Astrocyte (in vitro differentiated cells and primary cell): ENCODE results near the gene INTS2. TPM values are rescaled to one million over a fixed set of nuclear protein-coding genes. Genes with fewer than 3 reads are reported as not detected.
A peak's percentile ranks its signal among the peaks of the same experiment; 100 is the strongest.

ENCODE experiments used
- DNase-seq: peaks from one replicate; pipeline ENCODE4 v3.0.0-alpha.2; 2010; ENCODE audit warnings: low read depth
- FAIRE-seq: peaks from 2 replicates; lab custom pipeline; 2011; peaks lifted over from hg19 to GRCh38; lab: Jason Lieb, UNC
- H2AFZ ChIP-seq: 2 replicates; pipeline ENCODE4 v1.6.0; 2012; ENCODE audit warnings: low read depth, low read length, inconsistent platforms
- H3K27ac ChIP-seq: 2 replicates; pipeline ENCODE4 v1.5.1; 2011; ENCODE audit warnings: low read depth, low read length, inconsistent platforms
- H3K27me3 ChIP-seq: 2 replicates; pipeline ENCODE4 v1.6.0; 2011; ENCODE audit warnings: low read length, inconsistent platforms; ENCODE audit not compliant: insufficient read depth
- H3K36me3 ChIP-seq: 2 replicates; pipeline ENCODE4 v1.5.1; 2011; ENCODE audit warnings: low read length, inconsistent platforms; ENCODE audit not compliant: insufficient read depth
- H3K4me1 ChIP-seq: 2 replicates; pipeline ENCODE4 v1.5.1; 2011; ENCODE audit warnings: low read length, inconsistent platforms; ENCODE audit not compliant: insufficient read depth
- H3K4me2 ChIP-seq: 2 replicates; pipeline ENCODE4 v1.6.0; 2012; ENCODE audit warnings: low read length, inconsistent platforms
- H3K4me3 ChIP-seq: 2 replicates; pipeline ENCODE4 v1.5.1; 2011; ENCODE audit warnings: low read depth, mild to moderate bottlenecking, low read length, inconsistent platforms; ENCODE audit not compliant: insufficient read depth
- H3K79me2 ChIP-seq: 2 replicates; pipeline ENCODE4 v1.6.0; 2012; ENCODE audit warnings: mild to moderate bottlenecking, low read length, inconsistent platforms; ENCODE audit not compliant: insufficient read depth
- H3K9ac ChIP-seq: 2 replicates; pipeline ENCODE4 v1.6.0; 2012; ENCODE audit warnings: mild to moderate bottlenecking, low read length, inconsistent platforms
- H3K9me3 ChIP-seq: 2 replicates; pipeline ENCODE4 v1.5.1; 2012; ENCODE audit warnings: low read depth, mild to moderate bottlenecking, low read length, inconsistent platforms; ENCODE audit not compliant: insufficient read depth
- H4K20me1 ChIP-seq: 2 replicates; pipeline ENCODE4 v1.6.0; 2012; ENCODE audit warnings: low read length, inconsistent platforms; ENCODE audit not compliant: insufficient read depth
- H3K27ac Mint-ChIP-seq: one replicate; pipeline ENCODE4 v1.8.0; 2021; ENCODE audit warnings: mild to moderate bottlenecking, mixed read lengths; ENCODE audit not compliant: unreplicated experiment
- H3K27me3 Mint-ChIP-seq: one replicate; pipeline ENCODE4 v1.8.0; 2021; ENCODE audit warnings: low read depth, mixed read lengths; ENCODE audit not compliant: unreplicated experiment
- H3K36me3 Mint-ChIP-seq: one replicate; pipeline ENCODE4 v1.8.0; 2021; ENCODE audit warnings: low read depth, mixed read lengths; ENCODE audit not compliant: unreplicated experiment
- H3K4me1 Mint-ChIP-seq: one replicate; pipeline ENCODE4 v1.8.0; 2021; ENCODE audit warnings: low read depth, mixed read lengths; ENCODE audit not compliant: unreplicated experiment
- H3K4me3 Mint-ChIP-seq: one replicate; pipeline ENCODE4 v1.8.0; 2021; ENCODE audit warnings: mild to moderate bottlenecking, moderate library complexity, mixed read lengths; ENCODE audit not compliant: unreplicated experiment
- H3K9me3 Mint-ChIP-seq: one replicate; pipeline ENCODE4 v1.8.0; 2021; ENCODE audit warnings: mild to moderate bottlenecking, mixed read lengths; ENCODE audit not compliant: unreplicated experiment
- EZH2 ChIP-seq: IDR thresholded peaks from 2 replicates; pipeline ENCODE4 v1.6.1; 2012; ENCODE audit warnings: mild to moderate bottlenecking, low read length, inconsistent platforms; ENCODE audit not compliant: insufficient read depth
- total RNA-seq: library from RNA; stranded (reverse); gene quantifications from 2 replicates; pipeline ENCODE4 v1.2.1, GENCODE V29; 2021
- TF ChIP-seq, protein P1 (sequence below): IDR thresholded peaks from 2 replicates; pipeline ENCODE4 v1.5.1; 2011; ENCODE audit warnings: low read depth, mild to moderate bottlenecking, inconsistent platforms, low read length, moderate library complexity; ENCODE audit not compliant: insufficient read depth

The INTS2 gene
- total RNA-seq, 1 donor from 2014 or later: 9.3 TPM

GRCh38 chr17:61817452-61817851 lies 110.3 kb downstream of the INTS2 start:
- Histone ChIP-seq H3K4me3 (no peak overlapping the region), H3K4me1 (no peaks in the 10 kb centered on the region), H4K20me1 (no peaks in the 10 kb centered on the region), H3K27ac (no peak overlapping the region), H3K4me2 (no peak overlapping the region), H3K36me3 (peaks cover 3% of the 10 kb centered on the region), H3K9me3 (no peaks in the 10 kb centered on the region), H3K9ac (no peak overlapping the region), H3K27me3 (no peaks in the 10 kb centered on the region), H3K79me2 (peaks cover 5% of the 10 kb centered on the region), H2AFZ (no peak overlapping the region)
- H3K27me3 Mint-ChIP-seq: no peaks in the 10 kb centered on the region
- H3K4me1 Mint-ChIP-seq: peaks cover 8% of the 10 kb centered on the region
- H3K9me3 Mint-ChIP-seq: no peaks in the 10 kb centered on the region
- H3K36me3 Mint-ChIP-seq: peaks cover 3% of the 10 kb centered on the region
- no peak overlapping the region for H3K27ac Mint-ChIP-seq
- FAIRE-seq: no peak
- no peak for TF ChIP-seq EZH2
- H3K4me3 Mint-ChIP-seq: no peak overlapping the region
- DNase-seq: no peak

- no peak overlapping the region for H3K27ac ChIP-seq
- no peak overlapping the region for H2AFZ ChIP-seq
Measured at GRCh38 chr17:61816538-61816937, 111.2 kb downstream of the INTS2 start.

DNA sequence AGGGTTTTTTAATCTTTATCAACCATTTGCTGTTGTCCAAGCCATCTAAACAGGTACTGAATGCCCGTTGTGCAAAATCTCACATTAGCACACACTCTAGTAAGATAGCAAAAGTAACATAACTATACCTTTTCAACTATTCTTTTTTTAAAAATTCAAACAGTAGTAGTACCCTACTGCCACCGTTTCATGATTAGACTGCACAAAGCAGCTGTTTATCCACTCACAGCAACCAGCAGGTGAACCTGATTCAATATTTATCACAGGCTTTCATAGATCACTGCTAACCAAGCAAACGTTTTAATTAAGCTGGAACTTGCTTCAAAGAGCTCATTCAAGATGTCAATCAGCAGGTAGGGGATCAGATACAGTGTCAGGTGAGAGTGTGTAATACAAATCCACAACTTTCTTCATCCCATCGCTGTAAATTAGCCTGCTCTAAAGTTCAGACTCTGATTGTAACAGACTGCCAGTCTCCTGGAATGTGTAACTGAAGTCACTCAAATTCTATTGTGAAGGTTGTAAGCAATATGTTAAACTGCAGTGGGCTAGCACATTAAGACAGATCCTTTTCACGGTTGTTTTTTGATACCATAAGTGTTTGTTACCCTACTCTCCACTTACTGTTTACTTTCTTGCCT lies 111.8 kb downstream of the INTS2 start:
- Mint-ChIP-seq H3K9me3 (no peaks in the 10 kb centered on the region), H3K27me3 (no peaks in the 10 kb centered on the region), H3K36me3 (no peaks in the 10 kb centered on the region), H3K4me1 (peaks cover 8% of the 10 kb centered on the region), H3K4me3 (no peak overlapping the region), H3K27ac (no peak overlapping the region)
- no peak for TF ChIP-seq EZH2
- TF ChIP-seq, protein P1, sequence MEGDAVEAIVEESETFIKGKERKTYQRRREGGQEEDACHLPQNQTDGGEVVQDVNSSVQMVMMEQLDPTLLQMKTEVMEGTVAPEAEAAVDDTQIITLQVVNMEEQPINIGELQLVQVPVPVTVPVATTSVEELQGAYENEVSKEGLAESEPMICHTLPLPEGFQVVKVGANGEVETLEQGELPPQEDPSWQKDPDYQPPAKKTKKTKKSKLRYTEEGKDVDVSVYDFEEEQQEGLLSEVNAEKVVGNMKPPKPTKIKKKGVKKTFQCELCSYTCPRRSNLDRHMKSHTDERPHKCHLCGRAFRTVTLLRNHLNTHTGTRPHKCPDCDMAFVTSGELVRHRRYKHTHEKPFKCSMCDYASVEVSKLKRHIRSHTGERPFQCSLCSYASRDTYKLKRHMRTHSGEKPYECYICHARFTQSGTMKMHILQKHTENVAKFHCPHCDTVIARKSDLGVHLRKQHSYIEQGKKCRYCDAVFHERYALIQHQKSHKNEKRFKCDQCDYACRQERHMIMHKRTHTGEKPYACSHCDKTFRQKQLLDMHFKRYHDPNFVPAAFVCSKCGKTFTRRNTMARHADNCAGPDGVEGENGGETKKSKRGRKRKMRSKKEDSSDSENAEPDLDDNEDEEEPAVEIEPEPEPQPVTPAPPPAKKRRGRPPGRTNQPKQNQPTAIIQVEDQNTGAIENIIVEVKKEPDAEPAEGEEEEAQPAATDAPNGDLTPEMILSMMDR: no peak
- DNase-seq (no peak), FAIRE-seq (no peak)
- Histone ChIP-seq H3K27ac (no peak overlapping the region), H2AFZ (no peak overlapping the region), H3K36me3 (peaks cover under 1% of the 10 kb centered on the region), H3K27me3 (no peaks in the 10 kb centered on the region), H4K20me1 (no peaks in the 10 kb centered on the region), H3K4me3 (no peak overlapping the region), H3K79me2 (peaks cover 5% of the 10 kb centered on the region), H3K4me1 (no peaks in the 10 kb centered on the region), H3K9ac (no peak overlapping the region), H3K9me3 (no peaks in the 10 kb centered on the region), H3K4me2 (no peak overlapping the region)

More at GRCh38 chr17:61816538-61816937, 111.2 kb downstream of the INTS2 start:
- Histone ChIP-seq H3K4me2 (no peak overlapping the region), H3K4me1 (no peaks in the 10 kb centered on the region), H3K27me3 (no peaks in the 10 kb centered on the region), H3K4me3 (no peak overlapping the region), H4K20me1 (no peaks in the 10 kb centered on the region), H3K9ac (no peak overlapping the region), H3K36me3 (peaks cover 3% of the 10 kb centered on the region), H3K9me3 (no peaks in the 10 kb centered on the region), H3K79me2 (peaks cover 5% of the 10 kb centered on the region)
- no peak for TF ChIP-seq EZH2
- TF ChIP-seq, protein P1: no peak
- Mint-ChIP-seq H3K27me3 (no peaks in the 10 kb centered on the region), H3K9me3 (no peaks in the 10 kb centered on the region), H3K27ac (no peak overlapping the region), H3K4me1 (peaks cover 8% of the 10 kb centered on the region), H3K4me3 (no peak overlapping the region), H3K36me3 (no peaks in the 10 kb centered on the region)
- DNase-seq (peak; percentile 2), FAIRE-seq (no peak)

Other genes starting within 250 kb of the INTS2 start
- 3.2 and 6.4 TPM in 2 replicates for gene BRIP1, start 64.5 kb downstream of the INTS2 start, total RNA-seq
- 49.3 and 55.0 TPM in 2 replicates for gene MED13, start 137.3 kb upstream of the INTS2 start, total RNA-seq